Inferior parietal cortex (tissue), 1 donor: ENCODE data around the gene SLC7A1.

Experiments
- DNase-seq: peaks from one replicate; pipeline ENCODE4 v3.0.0-alpha.2; 2016; ENCODE audit errors: extremely low spot score

Gene SLC7A1

GRCh38 chr13:29561918-29562317, 33.6 kb downstream of the SLC7A1 start:
- DNase-seq: no peak

- DNase-seq: no peak
These were observed 38.7 kb downstream of the SLC7A1 start for GRCh38 chr13:29556742-29557141.

DNA sequence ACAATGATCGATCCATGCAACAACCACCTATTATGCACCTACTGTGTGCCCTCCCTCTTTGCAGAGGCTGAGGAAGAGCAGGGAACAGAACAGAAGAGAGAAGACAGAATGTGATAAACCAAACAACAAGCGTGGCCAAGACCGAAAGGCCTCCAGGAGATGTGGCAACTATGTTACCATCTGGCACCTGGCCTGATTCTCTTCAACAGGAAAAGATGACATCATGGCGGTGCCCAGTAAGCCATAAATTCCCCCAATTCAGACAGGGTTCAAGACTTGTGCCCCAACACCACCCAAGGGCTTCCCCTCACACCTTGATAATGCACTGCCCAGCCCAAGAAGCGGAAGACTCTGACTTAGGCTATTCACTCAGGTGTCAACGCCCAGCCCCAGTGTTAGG, 44.3 kb downstream of the SLC7A1 start:
- no peak for DNase-seq

DNA sequence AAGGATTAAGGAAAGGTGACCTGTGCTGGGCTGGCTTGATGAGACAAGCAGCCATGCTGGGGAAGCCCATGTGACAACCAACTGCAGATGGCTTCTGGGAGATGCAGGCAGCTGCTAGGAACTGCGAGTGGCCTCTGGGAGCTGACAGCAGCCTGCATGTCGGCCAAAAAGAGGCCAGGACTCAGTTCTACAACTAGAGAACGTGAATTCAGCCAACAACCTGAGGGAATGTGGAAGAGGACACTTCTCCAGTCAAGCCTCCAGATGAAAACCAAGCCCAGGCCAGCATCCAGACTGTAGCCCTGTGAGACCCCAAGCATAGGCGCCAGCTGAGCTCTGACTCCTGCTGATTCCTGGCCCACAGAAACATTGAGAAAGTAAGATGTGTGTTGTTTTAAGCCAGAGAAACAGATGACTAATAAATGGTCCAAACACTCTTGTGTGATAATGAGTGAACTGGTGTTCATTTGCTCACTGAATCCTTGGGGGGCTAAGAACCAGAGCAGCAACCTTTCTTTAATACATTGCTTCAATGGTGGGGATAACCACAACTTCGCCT, 45.0 kb downstream of the SLC7A1 start:
- no peak for DNase-seq

DNA sequence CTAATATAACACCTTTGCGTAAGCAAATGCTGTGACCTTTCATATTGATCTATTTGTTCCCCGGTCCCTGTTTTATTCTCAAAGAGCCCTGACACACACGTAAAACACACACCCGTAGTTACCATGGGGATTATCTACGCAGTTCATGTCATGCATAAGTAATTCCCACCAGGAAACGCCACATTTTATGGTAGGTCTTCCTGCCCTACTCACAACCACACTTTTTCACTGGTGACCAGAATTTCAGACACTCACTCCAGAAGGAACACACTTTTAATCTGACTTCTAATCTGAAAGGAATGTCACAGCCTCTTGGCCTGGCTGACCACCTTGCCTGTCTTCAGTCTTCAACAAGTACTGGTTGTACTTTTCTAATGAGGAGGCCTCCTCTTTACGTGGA, 46.8 kb downstream of the SLC7A1 start:
- no peak for DNase-seq

- no peak for DNase-seq
These were observed 48.3 kb downstream of the SLC7A1 start for GRCh38 chr13:29547153-29547552.

DNA sequence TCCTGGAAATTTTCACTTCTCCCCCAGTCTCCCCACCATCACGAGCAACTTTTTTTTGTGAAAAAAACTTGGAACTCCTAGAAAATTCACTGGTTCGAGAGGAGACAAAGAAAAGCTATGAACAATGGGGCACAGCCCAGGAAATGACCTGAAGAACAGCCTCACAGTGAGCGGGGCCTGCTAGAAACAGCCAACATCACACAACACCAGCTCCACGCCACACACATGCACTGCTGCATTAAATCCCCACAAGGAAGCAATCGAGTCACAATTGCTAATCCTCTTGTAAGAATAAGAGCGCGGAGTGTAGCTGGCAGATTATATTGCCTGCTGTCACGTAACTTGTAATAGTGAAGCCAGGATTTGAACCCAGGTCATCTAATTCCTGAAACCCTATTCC, 48.8 kb downstream of the SLC7A1 start:
- no peak for DNase-seq

- no peak for DNase-seq
These were observed 49.5 kb downstream of the SLC7A1 start for GRCh38 chr13:29545988-29546387.

DNA sequence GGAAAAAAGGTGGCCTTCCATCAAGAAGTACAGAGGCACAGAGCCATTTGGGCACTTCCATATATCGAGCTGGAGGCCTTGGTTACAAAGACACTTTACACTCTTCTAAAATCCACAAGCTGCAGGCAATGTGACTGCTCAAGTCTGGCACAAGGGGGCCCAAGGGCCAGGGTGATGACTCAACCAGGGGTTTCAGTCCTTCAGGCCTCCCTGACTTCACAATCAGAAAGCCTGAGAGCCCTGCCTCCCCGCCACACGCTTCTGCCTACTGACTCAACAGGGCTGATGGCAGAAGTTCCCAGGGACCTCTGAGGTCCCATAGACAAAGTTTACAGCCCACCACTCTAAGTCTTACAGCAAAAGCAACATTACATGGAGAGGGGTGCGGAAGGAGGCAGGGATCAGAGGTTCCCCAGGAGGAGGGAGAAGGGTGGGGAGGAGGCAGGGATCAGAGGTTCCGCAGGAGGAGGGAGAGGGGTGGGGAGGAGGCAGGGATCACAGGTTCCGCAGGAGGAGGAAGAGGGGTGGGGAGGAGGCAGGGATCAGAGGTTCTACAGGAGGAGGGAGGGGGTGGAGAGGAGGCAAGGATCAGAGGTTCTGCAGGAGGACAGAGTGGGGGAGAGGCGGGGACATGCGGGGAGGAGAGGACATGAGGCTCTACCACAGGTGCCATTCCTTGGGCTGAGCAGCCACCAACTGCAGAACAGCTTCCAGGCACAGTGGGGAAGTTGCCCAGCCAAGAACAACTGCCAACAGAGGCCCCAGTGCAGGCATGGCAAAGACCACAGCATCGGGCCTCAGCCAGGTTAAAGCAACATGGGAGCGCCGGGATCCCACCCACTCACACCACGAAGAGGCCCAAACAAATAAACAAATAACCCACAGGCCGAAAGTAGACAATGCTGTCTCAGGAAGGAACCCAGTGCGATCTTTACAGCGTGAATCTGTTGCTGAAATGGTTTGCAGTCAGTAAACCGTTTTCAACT, 52.0 kb downstream of the SLC7A1 start:
- no peak for DNase-seq

- DNase-seq: no peak
These were observed 53.1 kb downstream of the SLC7A1 start for GRCh38 chr13:29542381-29542780.

- DNase-seq: no peak
These were observed 54.1 kb downstream of the SLC7A1 start for GRCh38 chr13:29541400-29541799.

GRCh38 chr13:29540799-29541198, 54.7 kb downstream of the SLC7A1 start:
- DNase-seq: no peak

- no peak for DNase-seq
These were observed 55.2 kb downstream of the SLC7A1 start for GRCh38 chr13:29540334-29540733.

GRCh38 chr13:29539856-29540255, 55.6 kb downstream of the SLC7A1 start:
- DNase-seq: no peak

- DNase-seq: no peak
These were observed 56.8 kb downstream of the SLC7A1 start for GRCh38 chr13:29538652-29539040.

GRCh38 chr13:29537736-29538651, 57.5 kb downstream of the SLC7A1 start:
- no peak for DNase-seq

- DNase-seq: no peak
These were observed 58.6 kb downstream of the SLC7A1 start for GRCh38 chr13:29536853-29537252.

GRCh38 chr13:29535663-29536655, 59.5 kb downstream of the SLC7A1 start:
- DNase-seq: no peak

DNA sequence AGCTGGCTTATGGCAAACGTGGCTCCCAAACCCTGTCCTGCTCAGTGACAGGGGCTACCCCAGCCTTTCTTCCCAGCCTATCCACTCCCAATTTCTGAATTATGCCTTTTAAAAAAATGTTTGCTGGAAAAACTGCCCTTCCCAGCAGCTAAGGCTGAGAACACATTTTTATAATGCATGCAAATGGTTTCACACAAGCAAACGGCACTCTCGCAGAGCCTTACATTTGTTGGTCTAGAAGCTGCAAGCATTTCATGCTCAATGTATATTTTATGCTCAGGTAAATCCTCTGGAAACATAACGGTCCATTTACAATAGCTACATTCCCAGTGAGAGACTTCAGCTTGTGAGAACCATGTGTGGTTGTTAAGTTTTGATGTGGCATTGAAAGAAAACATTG, 61.4 kb downstream of the SLC7A1 start:
- no peak for DNase-seq

- no peak for DNase-seq
These were observed 62.7 kb downstream of the SLC7A1 start for GRCh38 chr13:29532821-29533220.

DNA sequence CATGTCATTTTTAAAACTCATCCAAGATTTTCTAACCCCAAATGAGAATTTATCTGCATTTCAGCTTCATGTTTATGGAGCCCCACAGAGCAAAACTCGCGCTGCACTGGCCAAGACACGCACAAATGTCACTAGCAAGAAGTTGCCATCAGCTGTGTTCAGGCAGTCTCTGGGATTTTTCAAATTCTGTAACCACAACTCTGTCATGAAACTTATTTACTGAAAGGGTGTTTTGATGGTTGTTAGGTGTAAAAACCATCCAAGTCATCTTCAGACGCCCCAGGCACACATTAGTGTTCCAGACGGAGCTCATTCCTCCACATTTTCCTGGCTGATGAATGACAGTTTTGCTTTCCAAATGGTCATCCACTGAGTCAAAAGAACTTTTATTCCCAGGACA, 63.4 kb downstream of the SLC7A1 start:
- no peak for DNase-seq
